Colonic mucosa (tissue), 4 donors: ENCODE results near the gene SEBOX. TPM values are rescaled to one million over a fixed set of nuclear protein-coding genes. Genes with fewer than 3 reads are reported as not detected.
"Not testable (repeated sequence)": the region's sequence is repeated elsewhere in the genome, so short reads cannot be mapped to it uniquely, and the experiment has no call there.

Experiments
- DNase-seq: peaks from one replicate; pipeline ENCODE4 v3.0.0-alpha.2; 2020
- H3K27ac ChIP-seq: fragments of 200-600 bp; one replicate; pipeline ENCODE4 v1.8.0; 2021
- H3K27me3 ChIP-seq: fragments of 200-600 bp; one replicate; pipeline ENCODE4 v1.8.0; 2021
- H3K36me3 ChIP-seq: fragments of 200-600 bp; one replicate; pipeline ENCODE4 v1.8.0; 2021
- H3K4me1 ChIP-seq: fragments of 200-600 bp; one replicate; pipeline ENCODE4 v1.8.0; 2021; ENCODE audit warnings: mild to moderate bottlenecking
- H3K4me3 ChIP-seq: fragments of 200-600 bp; one replicate; pipeline ENCODE4 v1.8.0; 2021
- H3K9ac ChIP-seq, 2 donors: one replicate each; pipeline ENCODE4 v1.7.0; 2013; ENCODE audit warnings: control low read depth in 2 of 2, low read depth in 2 of 2, low read length in 2 of 2
- H3K9me3 ChIP-seq: fragments of 200-600 bp; one replicate; pipeline ENCODE4 v1.8.0; 2021
- CTCF ChIP-seq: fragments of 200-600 bp; IDR thresholded peaks from one replicate; pipeline ENCODE4 v1.8.0; 2022; ENCODE audit warnings: antibody characterized with exemption, mild to moderate bottlenecking
- intact Hi-C: fragments of 100-400 bp; cut with DNase I; formaldehyde crosslinking; loops from one replicate; pipeline ENCODE4 v1.14.1; 2022
- total RNA-seq, 2 donors: library from RNA; stranded (reverse); fragmentation: NEBNext Ultra II Directional in 1 of 2; extraction: Animal tissue kit (Norgen Biotek cat#: 25700) in 1 of 2; gene quantifications; one replicate each; pipeline ENCODE4 v1.2.1, GENCODE V29; 2021
- donor health status: healthy.
- donor health status: DM: no; HTN: no; CAD: no.
- donor health status: DM: no; HTN: no; CAD: no.

SEBOX gene
- total RNA-seq, 2 donors from 2014 or later, result not detected

DNA sequence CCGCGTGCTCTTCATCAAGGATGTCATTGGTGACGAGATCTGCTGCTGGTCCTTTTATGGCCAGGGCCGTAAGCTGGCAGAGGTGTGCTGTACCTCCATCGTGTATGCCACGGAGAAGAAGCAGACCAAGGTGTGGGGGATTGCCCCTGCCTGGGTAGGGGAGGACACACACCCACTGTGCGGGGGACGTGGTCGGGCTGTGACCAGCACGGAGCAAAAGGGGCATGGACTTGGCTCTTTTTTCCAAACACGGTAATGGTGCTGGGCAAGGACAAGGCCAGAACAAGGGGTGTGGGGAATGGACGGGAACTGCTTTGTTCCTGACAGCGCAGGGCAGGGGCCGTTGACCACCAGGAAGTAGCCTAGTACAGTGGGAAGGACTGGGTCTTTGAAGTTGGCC lies 22.7 kb downstream of the SEBOX start:
- no peaks in the 10 kb centered on the region for H3K27me3 ChIP-seq
- intact Hi-C loops, result no loop called here
- peaks cover 14% of the 10 kb centered on the region for H3K36me3 ChIP-seq
- no peak overlapping the region for H3K9ac ChIP-seq
- no peak overlapping the region for H3K27ac ChIP-seq
- H3K4me1 ChIP-seq, result no peaks in the 10 kb centered on the region
- no peaks in the 10 kb centered on the region for H3K9me3 ChIP-seq
- DNase-seq, result no peak
- no peak for TF ChIP-seq CTCF
- no peak overlapping the region for H3K4me3 ChIP-seq

GRCh38 chr17:28341516-28341915 lies 23.5 kb downstream of the SEBOX start:
- TF ChIP-seq CTCF, result no peak
- H3K27ac ChIP-seq, result no peak overlapping the region
- no peaks in the 10 kb centered on the region for H3K27me3 ChIP-seq
- peaks cover 4% of the 10 kb centered on the region for H3K4me1 ChIP-seq
- DNase-seq, result no peak
- H3K4me3 ChIP-seq, result no peak overlapping the region
- peaks cover 14% of the 10 kb centered on the region for H3K36me3 ChIP-seq
- no peaks in the 10 kb centered on the region for H3K9me3 ChIP-seq
- intact Hi-C loops, result no loop called here
- no peak overlapping the region for H3K9ac ChIP-seq

DNA sequence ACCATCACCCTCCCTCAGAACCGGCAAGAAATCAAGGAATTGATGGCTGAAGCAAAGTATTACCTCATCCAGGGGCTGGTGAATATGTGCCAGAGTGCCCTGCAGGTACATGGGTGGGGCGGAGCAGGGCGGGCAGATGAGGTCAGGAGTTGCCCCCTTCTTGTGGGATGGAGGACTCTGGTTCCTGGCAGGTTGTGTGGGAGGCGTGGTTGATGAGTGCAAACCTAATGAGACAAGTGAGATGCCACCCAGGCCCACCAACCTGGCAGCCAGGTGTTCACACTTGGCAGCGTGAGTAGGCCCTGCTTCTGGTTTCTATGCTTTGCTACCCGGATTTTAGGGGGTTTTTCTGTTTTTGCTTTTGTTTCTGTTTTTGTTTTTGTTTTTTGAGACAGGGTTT lies 24.6 kb downstream of the SEBOX start:
- no peak overlapping the region for H3K27ac ChIP-seq

DNA sequence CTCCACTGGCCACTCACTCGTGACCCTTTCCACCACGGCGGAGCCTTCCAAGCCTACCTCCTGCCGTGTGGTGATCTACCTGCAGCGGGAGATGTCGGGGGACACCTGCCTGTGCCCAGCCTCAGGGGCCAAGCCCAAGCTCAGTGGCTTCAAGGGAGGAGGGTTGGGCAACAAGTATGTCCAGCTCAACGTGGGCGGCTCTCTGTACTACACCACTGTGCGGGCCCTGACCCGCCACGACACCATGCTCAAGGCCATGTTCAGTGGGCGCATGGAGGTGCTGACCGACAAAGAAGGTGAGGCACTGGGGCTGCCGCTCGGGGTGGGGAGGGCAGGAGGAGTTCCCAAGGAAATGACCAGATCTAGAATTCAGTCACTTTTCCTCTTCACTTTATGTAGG lies 25.6 kb downstream of the SEBOX start:
- DNase-seq, result no peak
- H3K4me1 ChIP-seq, result peaks cover 6% of the 10 kb centered on the region
- no peak overlapping the region for H3K4me3 ChIP-seq
- no peak overlapping the region for H3K27ac ChIP-seq
- H3K9ac ChIP-seq, result no peak overlapping the region
- no peak for TF ChIP-seq CTCF
- intact Hi-C loops, result no loop called here
- H3K9me3 ChIP-seq, result no peaks in the 10 kb centered on the region
- H3K27me3 ChIP-seq, result no peaks in the 10 kb centered on the region
- H3K36me3 ChIP-seq, result peaks cover 10% of the 10 kb centered on the region

More for the DNA sequence above, 24.6 kb downstream of the SEBOX start:
- H3K4me1 ChIP-seq, result peaks cover 5% of the 10 kb centered on the region
- no peak for DNase-seq
- intact Hi-C loops, result no loop called here
- H3K27me3 ChIP-seq, result no peaks in the 10 kb centered on the region
- no peak for TF ChIP-seq CTCF
- no peak overlapping the region for H3K9ac ChIP-seq
- peaks cover 10% of the 10 kb centered on the region for H3K36me3 ChIP-seq
- no peak overlapping the region for H3K4me3 ChIP-seq
- no peaks in the 10 kb centered on the region for H3K9me3 ChIP-seq

- H3K27me3 ChIP-seq, H3K4me3 ChIP-seq, H3K9me3 ChIP-seq, H3K9ac ChIP-seq, intact Hi-C loops, DNase-seq, H3K4me1 ChIP-seq, H3K36me3 ChIP-seq: not testable (repeated sequence)
- H3K27ac ChIP-seq, result peak overlapping the region; percentile 5
Observed at GRCh38 chr17:28338769-28339212, 26.2 kb downstream of the SEBOX start.

- H3K4me3 ChIP-seq, result no peak overlapping the region
Observed at GRCh38 chr17:28338056-28338768, 26.8 kb downstream of the SEBOX start.

More at GRCh38 chr17:28338056-28338768, 26.8 kb downstream of the SEBOX start:
- H3K27ac ChIP-seq, result peak overlapping the region; percentile 5
- H3K27me3 ChIP-seq, result no peaks in the 10 kb centered on the region
- no peaks in the 10 kb centered on the region for H3K9me3 ChIP-seq
- no peak for TF ChIP-seq CTCF
- no peak for DNase-seq
- intact Hi-C loops, result no loop called here
- peaks cover 10% of the 10 kb centered on the region for H3K36me3 ChIP-seq
- H3K4me1 ChIP-seq, result peaks cover 8% of the 10 kb centered on the region
- H3K9ac ChIP-seq, result no peak overlapping the region
